Melanocyte of skin (primary cell): ENCODE measurements around the gene ADH1B. TPM values are rescaled to one million over a fixed set of nuclear protein-coding genes. Genes with fewer than 3 reads are reported as not detected.

Experiments used
- total RNA-seq, 2 donors: library from RNA; depleted of rRNA; stranded (reverse); fragments of >200 nt; gene quantifications; 2 replicates each; pipeline ENCODE4 v1.2.3, GENCODE V29; 2012

Gene ADH1B
- total RNA-seq, result under 1 TPM in 1 of 2 donors, not detected in 1; under 0.01 TPM

DNA sequence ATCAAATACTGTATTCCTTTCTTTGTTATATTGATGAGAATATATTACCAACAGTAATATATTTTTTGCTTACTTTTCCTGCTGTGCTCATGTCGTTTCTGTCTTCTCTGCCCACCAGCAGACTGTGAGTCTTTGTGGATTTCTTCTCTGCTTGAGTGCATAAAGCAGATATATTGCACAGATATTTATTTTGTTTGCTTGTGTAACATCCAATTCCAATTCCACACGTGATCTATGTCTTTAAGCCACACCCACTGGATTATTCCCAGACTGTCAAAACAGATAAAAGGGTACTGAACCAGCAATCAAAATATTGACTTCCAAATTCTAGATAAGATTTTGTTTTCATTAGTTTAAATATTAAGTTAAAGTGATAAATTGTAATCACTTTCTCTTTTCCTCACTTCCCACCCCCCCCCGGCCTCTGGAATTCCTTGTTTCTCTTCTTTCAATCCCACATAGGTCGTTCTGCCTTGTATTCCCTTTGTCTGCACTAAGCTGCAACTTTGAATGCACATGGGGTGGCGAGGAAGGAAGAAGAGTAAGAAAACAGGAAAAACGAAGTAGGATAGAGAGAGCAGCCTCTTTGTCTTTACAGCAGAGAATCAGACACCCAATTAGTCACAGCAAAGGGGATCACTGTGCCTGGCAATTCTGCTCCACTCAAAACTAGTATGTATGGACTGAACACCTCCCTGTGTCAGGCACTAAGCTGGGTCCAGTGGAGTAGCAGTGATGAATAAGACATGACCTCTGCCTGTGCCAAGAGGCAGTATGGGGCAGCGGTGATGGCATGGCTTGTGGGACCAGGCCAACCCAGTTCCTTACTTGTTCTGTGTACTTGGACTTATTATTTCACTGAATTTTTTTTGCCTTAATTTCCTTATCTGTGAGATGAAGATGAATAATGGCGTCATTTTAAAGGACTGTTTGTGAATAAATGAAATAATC is at the start of gene ADH1B:
ADH1B (minus strand) TSS at position 161 of the 951 bp plus-strand sequence; CDS start at position 91, 70 bp downstream.

DNA sequence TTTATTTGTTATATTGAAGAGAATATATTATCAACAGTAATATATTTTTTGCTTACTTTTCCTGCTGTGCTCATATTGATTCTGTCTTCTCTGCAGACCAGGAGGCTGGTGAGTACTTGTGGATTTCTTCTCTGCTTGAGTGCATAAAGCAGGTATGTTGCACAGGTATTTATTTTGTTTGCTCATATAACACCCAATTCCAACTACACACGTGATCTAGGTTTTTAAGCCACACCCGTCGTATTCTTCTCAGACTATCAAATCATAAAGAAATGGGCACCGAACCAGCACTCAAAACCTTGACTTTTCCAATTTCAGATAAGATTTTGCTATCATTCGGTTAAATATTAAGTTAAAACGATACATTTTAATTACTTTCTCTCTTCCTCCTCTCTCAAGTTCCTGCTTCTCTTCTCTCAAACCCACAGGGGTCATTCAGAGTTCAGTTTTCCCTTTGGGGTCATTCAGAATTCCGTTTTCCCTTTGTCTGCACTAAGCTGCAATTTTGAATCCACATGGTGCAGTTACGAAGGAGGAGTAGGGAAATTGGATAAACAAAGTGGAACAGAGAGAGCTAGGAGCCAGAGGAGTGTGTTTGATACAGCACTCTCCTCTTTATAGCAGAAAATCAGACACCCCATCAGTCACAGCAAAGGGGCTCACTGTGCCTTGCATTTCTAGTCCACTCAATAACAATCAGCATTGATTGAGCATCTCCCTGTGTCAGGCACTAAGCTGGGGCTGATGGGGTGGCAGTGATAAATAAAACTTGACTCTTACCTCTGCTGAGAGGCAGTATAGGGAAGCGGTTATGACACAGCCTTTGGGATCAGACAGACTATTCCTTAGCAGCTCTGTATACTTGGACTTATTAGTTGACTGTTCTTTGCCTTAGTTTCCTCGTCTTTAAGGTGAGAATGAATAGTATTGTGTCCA is 31.7 kb upstream of the ADH1B start, which contains the start of gene ADH1C:
ADH1C (minus strand) TSS at position 145 of the 936 bp plus-strand sequence; CDS start at position 74, 71 bp downstream.

DNA sequence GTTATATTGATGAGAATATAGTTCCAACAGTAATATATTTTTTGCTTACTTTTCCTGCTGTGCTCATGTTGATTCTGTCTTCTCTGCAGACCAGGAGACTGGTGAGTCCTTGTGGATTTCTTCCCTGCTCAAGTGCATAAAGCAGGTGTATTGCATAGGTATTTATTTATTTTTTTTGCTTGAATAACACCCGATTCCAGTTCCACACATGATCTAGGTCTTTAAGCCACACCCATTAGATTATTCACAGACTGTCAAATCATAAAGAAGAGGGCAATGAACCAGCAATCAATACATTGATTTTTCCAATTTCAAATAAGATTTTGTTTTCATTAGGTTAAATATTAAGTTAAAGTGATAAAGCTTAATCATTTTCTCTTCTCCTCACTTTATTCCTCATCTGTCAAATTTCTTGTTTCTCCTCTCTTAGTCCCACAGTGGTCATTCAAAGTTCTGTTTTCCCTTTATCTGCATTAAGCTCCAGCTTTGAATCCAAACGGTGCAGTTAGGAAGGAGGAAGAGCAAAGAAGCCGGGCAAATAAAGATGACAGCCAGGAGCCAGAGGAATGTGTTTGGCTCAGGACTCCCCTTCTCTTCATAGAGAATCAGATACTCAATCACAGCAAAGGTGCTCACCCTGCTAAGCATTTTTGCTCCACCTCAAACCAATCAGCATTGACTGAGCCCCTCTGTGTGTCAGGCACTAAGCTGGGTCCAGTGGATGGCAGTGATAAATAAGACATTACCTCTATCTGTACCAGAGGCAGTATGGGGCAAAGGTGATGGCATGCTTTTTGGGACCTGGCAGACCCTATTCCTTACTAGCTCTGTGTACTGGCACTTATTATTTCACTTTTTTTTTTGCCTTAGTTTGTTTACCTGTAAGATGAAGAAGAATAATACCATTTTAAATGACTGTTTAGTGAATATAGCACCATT is 30.1 kb downstream of the ADH1B start, which contains the start of gene ADH1A:
ADH1A (minus strand) TSS at position 138 of the 939 bp plus-strand sequence; CDS start at position 67, 71 bp downstream.

Other genes with a start within 250 kb of the ADH1B start
- 100 to 1,000 TPM; 156 to 171 TPM for gene ADH5, start 232.6 kb downstream of the ADH1B start, total RNA-seq
- gene ADH4, start 177.1 kb downstream of the ADH1B start, total RNA-seq, result not detected
- gene ADH6, start 102.2 kb downstream of the ADH1B start, total RNA-seq, result not detected
- not detected for gene ADH1A, start 30.4 kb downstream of the ADH1B start, total RNA-seq
- gene ADH1C, start 31.3 kb upstream of the ADH1B start, total RNA-seq, result not detected
- not detected for gene ADH7, start 113.9 kb upstream of the ADH1B start, total RNA-seq
- not detected for gene C4orf17, start 189.6 kb upstream of the ADH1B start, total RNA-seq
- 10 to 100 TPM in 1 of 2 donors, 1 to 10 TPM in 1; 5.3 to 16.5 TPM for gene TRMT10A, start 242.6 kb upstream of the ADH1B start, total RNA-seq